Measurements from ENCODE around the gene OSGEP.
A peak's percentile ranks its signal among the peaks of the same experiment; 100 is the strongest.

GRCh38 chr14:20415782-20416206, 38.8 kb downstream of the OSGEP start:
- TF ChIP-seq CTCF (IDR thresholded peaks at IDR 0.05) = peak in 2 of 3 experiments; percentile 0 to 47
- no peak for TF ChIP-seq POLR2AphosphoS5 (IDR thresholded peaks at IDR 0.05; ENCODE audit: insufficient read depth in 1 of 2, low read depth in 1 of 2)
